Endothelial cell (in vitro differentiated cells): ENCODE data around the gene SORCS1. TPM values are rescaled to one million over a fixed set of nuclear protein-coding genes. Genes with fewer than 3 reads are reported as not detected.

Source experiments
- DNase-seq: peaks from one replicate; pipeline ENCODE4 v3.0.0; 2021; ENCODE audit warnings: low spot score
- H3K27ac Mint-ChIP-seq: one replicate; pipeline ENCODE4 v1.8.0; 2021; ENCODE audit warnings: mixed read lengths, inconsistent platforms; ENCODE audit not compliant: unreplicated experiment
- H3K27me3 Mint-ChIP-seq: one replicate; pipeline ENCODE4 v1.8.0; 2021; ENCODE audit warnings: mild to moderate bottlenecking, moderate library complexity, mixed read lengths, inconsistent platforms; ENCODE audit not compliant: unreplicated experiment
- H3K36me3 Mint-ChIP-seq: one replicate; pipeline ENCODE4 v1.8.0; 2021; ENCODE audit warnings: mild to moderate bottlenecking, low read depth, mixed read lengths, inconsistent platforms; ENCODE audit not compliant: unreplicated experiment
- H3K4me1 Mint-ChIP-seq: one replicate; pipeline ENCODE4 v1.8.0; 2021; ENCODE audit warnings: mild to moderate bottlenecking, mixed read lengths, inconsistent platforms; ENCODE audit not compliant: unreplicated experiment
- H3K4me3 Mint-ChIP-seq: one replicate; pipeline ENCODE4 v1.8.0; 2021; ENCODE audit warnings: mild to moderate bottlenecking, mixed read lengths, inconsistent platforms; ENCODE audit not compliant: unreplicated experiment
- H3K9me3 Mint-ChIP-seq: one replicate; pipeline ENCODE4 v1.8.0; 2021; ENCODE audit warnings: mixed read lengths, inconsistent platforms; ENCODE audit not compliant: unreplicated experiment
- total RNA-seq: library from RNA; stranded (reverse); fragmentation: NEBNext Ultra II Directional; extraction: Animal tissue kit (Norgen Biotek cat#: 25700); gene quantifications from one replicate; pipeline ENCODE4 v1.2.1, GENCODE V29; 2021; ENCODE audit not compliant: unreplicated experiment
- TF ChIP-seq, protein P1 (sequence below): fragments of 200-600 bp; sonication (generic); IDR thresholded peaks from one replicate; pipeline ENCODE4 v1.5.0; 2021; ENCODE audit warnings: antibody characterized with exemption; ENCODE audit not compliant: unreplicated experiment

The SORCS1 gene
- total RNA-seq, 1 donor from 2014 or later: 0.56 TPM

DNA sequence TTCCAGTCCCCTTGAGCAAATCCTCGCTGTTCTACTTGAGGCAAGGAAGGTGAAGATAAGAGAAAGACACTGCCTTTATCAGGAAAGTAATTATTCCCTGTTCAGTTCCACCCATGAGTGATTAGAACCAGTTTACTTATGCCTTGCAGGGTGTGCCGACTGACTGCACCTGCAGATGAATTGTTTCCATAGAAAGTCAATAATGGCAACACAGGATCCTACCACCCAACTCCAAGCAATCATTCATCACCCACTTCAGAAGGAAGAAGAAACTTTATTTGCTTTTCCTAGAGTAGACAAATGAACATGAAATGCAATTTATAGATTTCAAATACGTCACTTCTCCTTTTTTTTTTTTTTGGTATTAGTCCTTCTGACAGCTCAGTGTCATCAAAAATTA lies 383.9 kb downstream of the SORCS1 start:
- no peak overlapping the region for H3K27ac Mint-ChIP-seq
- H3K4me3 Mint-ChIP-seq: no peak overlapping the region
- no peaks in the 10 kb centered on the region for H3K4me1 Mint-ChIP-seq
- H3K27me3 Mint-ChIP-seq: peaks cover 1% of the 10 kb centered on the region
- DNase-seq: no peak
- TF ChIP-seq, protein P1, sequence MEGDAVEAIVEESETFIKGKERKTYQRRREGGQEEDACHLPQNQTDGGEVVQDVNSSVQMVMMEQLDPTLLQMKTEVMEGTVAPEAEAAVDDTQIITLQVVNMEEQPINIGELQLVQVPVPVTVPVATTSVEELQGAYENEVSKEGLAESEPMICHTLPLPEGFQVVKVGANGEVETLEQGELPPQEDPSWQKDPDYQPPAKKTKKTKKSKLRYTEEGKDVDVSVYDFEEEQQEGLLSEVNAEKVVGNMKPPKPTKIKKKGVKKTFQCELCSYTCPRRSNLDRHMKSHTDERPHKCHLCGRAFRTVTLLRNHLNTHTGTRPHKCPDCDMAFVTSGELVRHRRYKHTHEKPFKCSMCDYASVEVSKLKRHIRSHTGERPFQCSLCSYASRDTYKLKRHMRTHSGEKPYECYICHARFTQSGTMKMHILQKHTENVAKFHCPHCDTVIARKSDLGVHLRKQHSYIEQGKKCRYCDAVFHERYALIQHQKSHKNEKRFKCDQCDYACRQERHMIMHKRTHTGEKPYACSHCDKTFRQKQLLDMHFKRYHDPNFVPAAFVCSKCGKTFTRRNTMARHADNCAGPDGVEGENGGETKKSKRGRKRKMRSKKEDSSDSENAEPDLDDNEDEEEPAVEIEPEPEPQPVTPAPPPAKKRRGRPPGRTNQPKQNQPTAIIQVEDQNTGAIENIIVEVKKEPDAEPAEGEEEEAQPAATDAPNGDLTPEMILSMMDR: no peak
- H3K9me3 Mint-ChIP-seq: no peaks in the 10 kb centered on the region
- no peaks in the 10 kb centered on the region for H3K36me3 Mint-ChIP-seq

DNA sequence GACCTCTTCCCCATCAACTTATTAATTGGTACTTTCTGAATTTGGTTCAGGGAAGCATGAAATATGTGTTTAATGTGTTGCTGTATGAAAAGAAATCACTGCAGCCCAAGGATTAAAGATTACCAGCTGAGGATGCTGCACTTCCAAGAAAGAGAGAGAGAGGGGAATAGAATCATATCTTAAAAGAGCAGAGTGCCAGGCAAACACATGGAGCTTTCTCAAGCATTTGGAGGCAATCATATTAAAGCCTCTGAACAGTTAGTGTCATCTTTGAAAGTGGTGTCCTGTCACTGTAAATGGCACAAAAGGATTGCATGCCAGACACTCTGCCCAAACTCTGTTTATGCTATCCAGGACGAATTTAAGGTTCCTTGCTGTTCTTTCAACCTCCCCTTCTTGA lies 386.7 kb downstream of the SORCS1 start:
- Mint-ChIP-seq H3K4me1 (no peaks in the 10 kb centered on the region), H3K9me3 (no peaks in the 10 kb centered on the region), H3K36me3 (no peaks in the 10 kb centered on the region), H3K27ac (no peak overlapping the region), H3K27me3 (no peaks in the 10 kb centered on the region), H3K4me3 (no peak overlapping the region)
- no peak for DNase-seq
- TF ChIP-seq, protein P1: no peak

DNA sequence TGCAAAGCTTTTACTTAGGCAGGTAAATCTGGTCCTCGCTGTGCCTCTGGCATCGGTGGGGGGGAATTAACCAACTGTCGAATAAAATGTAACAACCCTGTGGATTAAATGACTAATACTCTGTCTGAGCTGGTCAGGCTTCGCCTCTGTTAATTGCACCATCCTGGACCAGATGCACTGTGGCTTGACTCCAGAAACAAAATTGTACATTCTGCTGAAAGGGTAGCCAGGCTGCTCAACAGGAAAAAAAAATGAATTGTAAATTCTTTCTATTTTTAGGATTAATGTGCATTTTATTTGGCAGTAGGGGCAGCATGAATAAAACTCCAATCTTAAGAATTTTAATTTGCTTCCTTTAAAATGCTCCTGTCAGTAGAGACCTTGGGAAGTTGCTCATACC lies 389.4 kb downstream of the SORCS1 start:
- no peaks in the 10 kb centered on the region for H3K36me3 Mint-ChIP-seq
- no peaks in the 10 kb centered on the region for H3K27me3 Mint-ChIP-seq
- no peak overlapping the region for H3K4me3 Mint-ChIP-seq
- no peak for DNase-seq
- H3K9me3 Mint-ChIP-seq: no peaks in the 10 kb centered on the region
- TF ChIP-seq, protein P1: no peak
- no peaks in the 10 kb centered on the region for H3K4me1 Mint-ChIP-seq
- H3K27ac Mint-ChIP-seq: no peak overlapping the region

DNA sequence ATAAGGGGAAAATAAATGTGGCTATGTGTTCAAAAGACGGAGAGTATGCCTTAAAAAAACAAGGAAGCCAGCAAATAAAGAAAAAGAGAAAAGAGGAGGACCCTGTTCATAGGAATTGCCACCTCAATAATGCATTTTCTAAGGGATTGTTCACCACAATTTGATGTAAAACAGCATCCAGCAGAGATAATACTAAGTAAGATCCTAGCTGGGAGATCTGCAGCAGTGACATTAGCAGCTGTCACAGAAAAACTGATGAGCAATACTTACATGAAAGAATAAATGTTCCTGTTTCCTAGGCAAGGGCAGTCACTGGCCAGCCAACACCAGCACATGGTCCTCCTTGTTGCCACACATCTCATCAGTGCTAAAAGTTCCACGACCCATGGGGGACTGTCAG lies 391.5 kb downstream of the SORCS1 start:
- TF ChIP-seq, protein P1: no peak
- Mint-ChIP-seq H3K4me3 (no peak overlapping the region), H3K9me3 (no peaks in the 10 kb centered on the region), H3K4me1 (no peaks in the 10 kb centered on the region), H3K36me3 (no peaks in the 10 kb centered on the region), H3K27me3 (no peaks in the 10 kb centered on the region), H3K27ac (no peak overlapping the region)
- no peak for DNase-seq

DNA sequence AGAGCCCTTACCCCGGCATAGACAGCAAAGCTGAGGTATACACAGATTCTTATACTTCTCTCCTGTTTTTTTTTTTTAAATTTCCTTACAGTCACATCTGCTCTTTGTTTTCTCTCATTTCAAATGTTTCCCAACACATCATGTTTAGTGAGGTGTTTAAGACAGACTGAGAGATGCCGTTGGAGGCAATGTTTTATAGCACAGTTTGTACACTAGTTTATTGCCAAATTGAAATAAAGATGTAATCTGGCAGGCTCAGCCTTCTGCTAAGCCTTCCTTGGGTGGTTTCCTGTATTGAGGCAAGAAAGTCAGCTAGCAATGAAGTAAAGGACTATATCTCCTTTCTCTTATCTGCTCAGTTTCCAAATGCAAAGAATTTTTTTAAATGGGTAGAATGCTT lies 393.4 kb downstream of the SORCS1 start:
- no peaks in the 10 kb centered on the region for H3K27me3 Mint-ChIP-seq
- H3K4me1 Mint-ChIP-seq: peaks cover under 1% of the 10 kb centered on the region
- H3K36me3 Mint-ChIP-seq: no peaks in the 10 kb centered on the region
- no peak overlapping the region for H3K27ac Mint-ChIP-seq
- TF ChIP-seq, protein P1: no peak
- no peaks in the 10 kb centered on the region for H3K9me3 Mint-ChIP-seq
- no peak overlapping the region for H3K4me3 Mint-ChIP-seq
- no peak for DNase-seq
